ENCODE measurements around the gene ST8SIA3. TPM values are rescaled to one million over a fixed set of nuclear protein-coding genes. Genes with fewer than 3 reads are reported as not detected.

The ST8SIA3 gene
- total RNA-seq, 1 donor from 2014 or later = not detected

- no peak overlapping the region for H3K4me3 ChIP-seq (ENCODE audit: low read depth, low read length)
- TF ChIP-seq CTCF (conservative IDR thresholded peaks at IDR 0.05; ENCODE audit: low read depth, low read length) = no peak
- no peak for DNase-seq (ENCODE audit: low read depth)
These were observed 23.7 kb upstream of the ST8SIA3 start for GRCh38 chr18:57328665-57329064.

- no peak for DNase-seq (ENCODE audit: low read depth)
- H3K4me3 ChIP-seq (ENCODE audit: low read depth, low read length) = no peak overlapping the region
- TF ChIP-seq CTCF (conservative IDR thresholded peaks at IDR 0.05; ENCODE audit: low read depth, low read length) = no peak
These were observed 22.5 kb upstream of the ST8SIA3 start for GRCh38 chr18:57329856-57330255.

GRCh38 chr18:57331718-57332117 is 20.6 kb upstream of the ST8SIA3 start:
- H3K4me3 ChIP-seq (ENCODE audit: low read depth, low read length) = no peak overlapping the region
- TF ChIP-seq CTCF (conservative IDR thresholded peaks at IDR 0.05; ENCODE audit: low read depth, low read length) = no peak
- no peak for DNase-seq (ENCODE audit: low read depth)

- no peak for DNase-seq (ENCODE audit: low read depth)
These were observed 18.4 kb upstream of the ST8SIA3 start for GRCh38 chr18:57333940-57334339.

GRCh38 chr18:57334383-57334782 is 18.0 kb upstream of the ST8SIA3 start:
- no peak for DNase-seq (ENCODE audit: low read depth)
- H3K4me3 ChIP-seq (ENCODE audit: low read depth, low read length) = no peak overlapping the region
- no peak for TF ChIP-seq CTCF (conservative IDR thresholded peaks at IDR 0.05; ENCODE audit: low read depth, low read length)

More at GRCh38 chr18:57333940-57334339, 18.4 kb upstream of the ST8SIA3 start:
- TF ChIP-seq CTCF (conservative IDR thresholded peaks at IDR 0.05; ENCODE audit: low read depth, low read length) = no peak
- no peak overlapping the region for H3K4me3 ChIP-seq (ENCODE audit: low read depth, low read length)

GRCh38 chr18:57336343-57336742 is 16.0 kb upstream of the ST8SIA3 start:
- no peak for TF ChIP-seq CTCF (conservative IDR thresholded peaks at IDR 0.05; ENCODE audit: low read depth, low read length)
- no peak overlapping the region for H3K4me3 ChIP-seq (ENCODE audit: low read depth, low read length)
- no peak for DNase-seq (ENCODE audit: low read depth)

GRCh38 chr18:57337890-57338289 is 14.5 kb upstream of the ST8SIA3 start:
- DNase-seq (ENCODE audit: low read depth) = no peak
- H3K4me3 ChIP-seq (ENCODE audit: low read depth, low read length) = no peak overlapping the region
- no peak for TF ChIP-seq CTCF (conservative IDR thresholded peaks at IDR 0.05; ENCODE audit: low read depth, low read length)

All from epithelial cell of proximal tubule (primary cell).